ENCODE measurements around the gene NRG2.

Gene NRG2

GRCh38 chr5:139954462-139954861 is 88.6 kb downstream of the NRG2 start:
- H3K36me3 ChIP-seq, result no peaks in the 10 kb centered on the region
- no peaks in the 10 kb centered on the region for H3K9me3 ChIP-seq
- TF ChIP-seq Cebpa-rat (IDR thresholded peaks at IDR 0.05), result no peak
- H3K9ac ChIP-seq, result no peak overlapping the region
- no peaks in the 10 kb centered on the region for H4K20me1 ChIP-seq
- H3K27ac ChIP-seq, result no peak overlapping the region
- H3K4me1 ChIP-seq, result peaks cover 7% of the 10 kb centered on the region
- no peak overlapping the region for H3K4me2 ChIP-seq
- H3K27me3 ChIP-seq, result no peaks in the 10 kb centered on the region
- H3K4me3 ChIP-seq, result no peak overlapping the region

GRCh38 chr5:139954022-139954421 is 89.1 kb downstream of the NRG2 start:
- H4K20me1 ChIP-seq, result no peaks in the 10 kb centered on the region
- no peak overlapping the region for H3K27ac ChIP-seq
- no peak for TF ChIP-seq Cebpa-rat (IDR thresholded peaks at IDR 0.05)
- no peak overlapping the region for H3K9ac ChIP-seq
- H3K4me2 ChIP-seq, result no peak overlapping the region
- no peak overlapping the region for H3K4me3 ChIP-seq
- no peaks in the 10 kb centered on the region for H3K9me3 ChIP-seq
- H3K27me3 ChIP-seq, result no peaks in the 10 kb centered on the region
- peaks cover 7% of the 10 kb centered on the region for H3K4me1 ChIP-seq
- no peaks in the 10 kb centered on the region for H3K36me3 ChIP-seq

- H3K4me2 ChIP-seq, result no peak overlapping the region
- peaks cover 7% of the 10 kb centered on the region for H3K4me1 ChIP-seq
- no peaks in the 10 kb centered on the region for H3K27me3 ChIP-seq
- no peaks in the 10 kb centered on the region for H3K9me3 ChIP-seq
- no peak overlapping the region for H3K4me3 ChIP-seq
- H3K27ac ChIP-seq, result no peak overlapping the region
- H3K36me3 ChIP-seq, result no peaks in the 10 kb centered on the region
- H3K9ac ChIP-seq, result no peak overlapping the region
- TF ChIP-seq Cebpa-rat (IDR thresholded peaks at IDR 0.05), result no peak
- no peaks in the 10 kb centered on the region for H4K20me1 ChIP-seq
Observed at GRCh38 chr5:139952574-139952973, 90.5 kb downstream of the NRG2 start.

- no peaks in the 10 kb centered on the region for H4K20me1 ChIP-seq
- no peak for TF ChIP-seq Cebpa-rat (IDR thresholded peaks at IDR 0.05)
- no peaks in the 10 kb centered on the region for H3K36me3 ChIP-seq
- H3K9ac ChIP-seq, result no peak overlapping the region
- 0 out of 2 replicates have a peak overlapping the region, but pooled peaks have one; percentile 20 for H3K4me2 ChIP-seq
- no peak overlapping the region for H3K27ac ChIP-seq
- H3K4me1 ChIP-seq, result peaks cover 7% of the 10 kb centered on the region
- no peak overlapping the region for H3K4me3 ChIP-seq
- H3K27me3 ChIP-seq, result no peaks in the 10 kb centered on the region
- H3K9me3 ChIP-seq, result no peaks in the 10 kb centered on the region
Observed at GRCh38 chr5:139951983-139952382, 91.1 kb downstream of the NRG2 start.

GRCh38 chr5:139951296-139951924 is 91.7 kb downstream of the NRG2 start:
- no peak overlapping the region for H3K27ac ChIP-seq
- H3K4me3 ChIP-seq, result no peak overlapping the region
- no peaks in the 10 kb centered on the region for H3K36me3 ChIP-seq
- H3K4me1 ChIP-seq, result peaks cover 7% of the 10 kb centered on the region
- no peak for TF ChIP-seq Cebpa-rat (IDR thresholded peaks at IDR 0.05)
- no peaks in the 10 kb centered on the region for H4K20me1 ChIP-seq
- H3K4me2 ChIP-seq, result peak overlapping the region; percentile 20
- H3K9me3 ChIP-seq, result no peaks in the 10 kb centered on the region
- no peaks in the 10 kb centered on the region for H3K27me3 ChIP-seq
- H3K9ac ChIP-seq, result no peak overlapping the region

GRCh38 chr5:139950436-139950835 is 92.7 kb downstream of the NRG2 start:
- Histone ChIP-seq H3K4me3 (no peak overlapping the region), H3K9ac (no peak overlapping the region), H4K20me1 (no peaks in the 10 kb centered on the region), H3K9me3 (no peaks in the 10 kb centered on the region), H3K36me3 (no peaks in the 10 kb centered on the region), H3K4me2 (no peak overlapping the region), H3K27me3 (no peaks in the 10 kb centered on the region), H3K4me1 (peaks cover 7% of the 10 kb centered on the region), H3K27ac (no peak overlapping the region)
- TF ChIP-seq Cebpa-rat (IDR thresholded peaks at IDR 0.05), result no peak

DNA sequence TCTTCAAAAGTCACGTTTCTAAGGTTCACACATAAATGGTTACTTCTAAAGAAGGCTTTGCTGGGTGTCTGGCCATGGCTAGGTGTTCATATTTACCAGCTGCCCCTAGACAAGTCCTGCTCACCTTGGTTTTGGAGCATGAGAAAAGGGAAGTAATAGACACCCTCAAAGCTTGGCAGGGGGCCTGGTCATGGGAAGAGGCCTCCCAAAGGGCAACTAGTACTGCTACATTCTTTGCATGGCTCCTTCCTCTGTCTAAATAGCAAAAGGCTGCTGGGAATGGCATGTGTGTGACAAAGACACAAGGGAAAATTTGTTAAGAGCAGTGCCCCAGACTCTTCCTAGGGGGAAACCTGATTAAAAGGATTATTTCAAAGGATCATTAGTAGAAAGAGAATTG is 93.4 kb downstream of the NRG2 start:
- Histone ChIP-seq H3K4me2 (no peak overlapping the region), H3K4me3 (no peak overlapping the region), H3K27me3 (no peaks in the 10 kb centered on the region), H4K20me1 (no peaks in the 10 kb centered on the region), H3K36me3 (no peaks in the 10 kb centered on the region), H3K27ac (no peak overlapping the region), H3K4me1 (peaks cover 7% of the 10 kb centered on the region), H3K9ac (no peak overlapping the region), H3K9me3 (no peaks in the 10 kb centered on the region)
- no peak for TF ChIP-seq Cebpa-rat (IDR thresholded peaks at IDR 0.05)

GRCh38 chr5:139947727-139948126 is 95.4 kb downstream of the NRG2 start:
- no peaks in the 10 kb centered on the region for H3K27me3 ChIP-seq
- H4K20me1 ChIP-seq, result no peaks in the 10 kb centered on the region
- TF ChIP-seq Cebpa-rat (IDR thresholded peaks at IDR 0.05), result no peak
- H3K9ac ChIP-seq, result no peak overlapping the region
- H3K4me1 ChIP-seq, result peaks cover 7% of the 10 kb centered on the region
- H3K9me3 ChIP-seq, result peaks cover 6% of the 10 kb centered on the region; the same call in 1 of the 2 replicates
- H3K36me3 ChIP-seq, result no peaks in the 10 kb centered on the region
- H3K4me2 ChIP-seq, result no peak overlapping the region
- H3K27ac ChIP-seq, result no peak overlapping the region
- no peak overlapping the region for H3K4me3 ChIP-seq

DNA sequence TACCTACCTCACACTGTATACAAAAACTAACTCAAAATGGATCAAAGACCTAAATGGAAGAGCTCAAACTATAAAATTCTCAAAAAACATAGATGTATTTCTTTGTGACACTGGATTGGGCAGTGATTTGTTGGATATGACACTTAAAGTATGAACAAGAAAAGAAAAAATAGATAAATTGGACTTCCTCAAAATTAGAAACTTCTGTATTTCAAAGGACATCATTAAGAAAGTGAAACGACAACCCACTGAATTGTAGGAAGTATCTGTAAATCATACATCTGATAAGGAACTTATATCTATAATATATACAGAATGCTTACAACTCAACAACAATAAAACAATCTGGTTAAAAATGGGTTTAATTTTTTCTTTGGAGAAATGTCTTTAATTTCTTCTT is 96.7 kb downstream of the NRG2 start:
- H4K20me1 ChIP-seq, result no peaks in the 10 kb centered on the region
- no peak overlapping the region for H3K9ac ChIP-seq
- no peak for TF ChIP-seq Cebpa-rat (IDR thresholded peaks at IDR 0.05)
- peaks cover 11% of the 10 kb centered on the region; the same call in 1 of the 2 replicates for H3K9me3 ChIP-seq
- peaks cover 3% of the 10 kb centered on the region for H3K4me1 ChIP-seq
- H3K27me3 ChIP-seq, result no peaks in the 10 kb centered on the region
- no peak overlapping the region for H3K4me3 ChIP-seq
- H3K36me3 ChIP-seq, result no peaks in the 10 kb centered on the region
- H3K27ac ChIP-seq, result no peak overlapping the region
- no peak overlapping the region for H3K4me2 ChIP-seq

- H3K4me3 ChIP-seq, result no peak overlapping the region
- H3K27ac ChIP-seq, result no peak overlapping the region
- H3K4me1 ChIP-seq, result no peaks in the 10 kb centered on the region
- TF ChIP-seq Cebpa-rat (IDR thresholded peaks at IDR 0.05), result no peak
- no peaks in the 10 kb centered on the region for H3K36me3 ChIP-seq
- H3K9ac ChIP-seq, result no peak overlapping the region
- no peaks in the 10 kb centered on the region for H4K20me1 ChIP-seq
- H3K27me3 ChIP-seq, result no peaks in the 10 kb centered on the region
- H3K4me2 ChIP-seq, result no peak overlapping the region
- peaks cover 11% of the 10 kb centered on the region; the same call in 1 of the 2 replicates for H3K9me3 ChIP-seq
Observed at GRCh38 chr5:139946006-139946405, 97.1 kb downstream of the NRG2 start.

DNA sequence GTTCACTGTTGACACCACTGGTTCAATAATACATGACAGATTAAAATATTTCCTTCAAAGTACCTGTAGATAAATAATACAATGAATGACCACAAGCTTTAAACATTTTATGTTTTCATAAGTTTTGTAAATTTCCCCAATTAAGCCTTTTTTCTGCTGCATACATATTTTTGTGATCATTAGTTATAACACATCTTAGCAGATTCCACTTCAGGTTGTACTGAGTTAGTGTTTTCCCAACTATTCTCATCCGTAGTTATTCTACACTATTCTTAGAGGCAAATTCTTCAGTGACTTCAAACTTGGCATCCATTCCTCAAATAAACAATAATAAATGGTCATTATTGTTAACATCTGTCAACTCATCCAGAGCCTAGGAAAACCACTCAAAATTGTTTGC is 100.9 kb downstream of the NRG2 start:
- H3K9ac ChIP-seq, result no peak overlapping the region
- no peak overlapping the region for H3K27ac ChIP-seq
- no peaks in the 10 kb centered on the region for H4K20me1 ChIP-seq
- TF ChIP-seq Cebpa-rat (IDR thresholded peaks at IDR 0.05), result no peak
- no peaks in the 10 kb centered on the region for H3K4me1 ChIP-seq
- no peaks in the 10 kb centered on the region for H3K36me3 ChIP-seq
- no peak overlapping the region for H3K4me3 ChIP-seq
- no peak overlapping the region for H3K4me2 ChIP-seq
- H3K9me3 ChIP-seq, result peaks cover 17% of the 10 kb centered on the region
- H3K27me3 ChIP-seq, result no peaks in the 10 kb centered on the region

Measured in BLaER1 (cell line).